CD14-positive monocyte (primary cell): ENCODE results near the gene EGFLAM. TPM values are rescaled to one million over a fixed set of nuclear protein-coding genes. Genes with fewer than 3 reads are reported as not detected.

Experiments used
- DNase-seq, 3 donors: peaks; one replicate each; pipeline ENCODE4 v3.0.0-alpha.2; 2011 to 2022
- H2AFZ ChIP-seq: 2 replicates; pipeline ENCODE4 v1.6.0; 2012; ENCODE audit warnings: mild to moderate bottlenecking, low read depth, low read length, inconsistent platforms; ENCODE audit not compliant: insufficient read depth, poor library complexity, severe bottlenecking
- H3K27ac ChIP-seq, 2 donors: 1 replicate in 1 of 2; 2 replicates in 1 of 2; pipeline ENCODE4 v1.5.1; 2012 to 2013; ENCODE audit warnings: low read length in 2 of 2, control low read depth in 1 of 2, inconsistent platforms in 1 of 2, low read depth in 1 of 2, mild to moderate bottlenecking in 1 of 2
- H3K27me3 ChIP-seq, 2 donors: one replicate each; pipeline versions ENCODE4 v1.6.0 to v1.6.1; 2011 to 2013; ENCODE audit warnings: low read length in 2 of 2; ENCODE audit not compliant: control insufficient read depth in 2 of 2, insufficient read depth in 2 of 2
- H3K36me3 ChIP-seq, 2 donors: replicated peaks in 1 of 2; 1 replicate in 1 of 2; 2 replicates in 1 of 2; pipeline versions ENCODE4 v1.5.1 to v1.6.1; 2012 to 2013; ENCODE audit warnings: low read length in 2 of 2, control low read depth in 1 of 2, inconsistent platforms in 1 of 2, mild to moderate bottlenecking in 1 of 2; ENCODE audit not compliant: insufficient read depth in 2 of 2, control insufficient read depth in 1 of 2
- H3K4me1 ChIP-seq, 2 donors: 1 replicate in 1 of 2; 2 replicates in 1 of 2; pipeline versions ENCODE4 v1.5.1 to v1.6.1; 2012 to 2013; ENCODE audit warnings: low read length in 2 of 2, control low read depth in 1 of 2, inconsistent platforms in 1 of 2, mild to moderate bottlenecking in 1 of 2, moderate library complexity in 1 of 2; ENCODE audit not compliant: insufficient read depth in 2 of 2, control insufficient read depth in 1 of 2
- H3K4me2 ChIP-seq: replicated peaks from 2 replicates; pipeline ENCODE3; 2012; ENCODE audit warnings: low read length, moderate library complexity, mild to moderate bottlenecking; ENCODE audit not compliant: poor library complexity, severe bottlenecking; ENCODE audit errors: extremely low read depth
- H3K4me3 ChIP-seq, 3 experiments: fragments of 200-600 bp in 1 of 3; sonication (generic) in 1 of 3; replicated peaks in 1 of 3; 1 replicate in 2 of 3; 2 replicates in 1 of 3; pipeline ENCODE4 v1.5.1; 2011 to 2013; ENCODE audit warnings: low read length in 3 of 3, mild to moderate bottlenecking in 3 of 3, control low read depth in 2 of 3, low read depth in 2 of 3, inconsistent platforms in 1 of 3, moderate library complexity in 1 of 3
- H3K79me2 ChIP-seq: 2 replicates; pipeline ENCODE4 v1.6.0; 2012; ENCODE audit warnings: mild to moderate bottlenecking, control low read depth, inconsistent platforms, low read length, moderate library complexity; ENCODE audit not compliant: insufficient read depth
- H3K9ac ChIP-seq: 2 replicates; pipeline ENCODE4 v1.6.0; 2017; ENCODE audit warnings: low read length, mild to moderate bottlenecking; ENCODE audit not compliant: insufficient read depth, poor library complexity, severe bottlenecking
- H3K9me3 ChIP-seq, 2 donors: replicated peaks in 1 of 2; 1 replicate in 1 of 2; 2 replicates in 1 of 2; pipeline versions ENCODE4 v1.5.1 to v1.6.1; 2012 to 2013; ENCODE audit warnings: low read length in 2 of 2, control low read depth in 1 of 2; ENCODE audit not compliant: control insufficient read depth in 1 of 2, insufficient read depth in 1 of 2
- H4K20me1 ChIP-seq: 2 replicates; pipeline ENCODE4 v1.6.0; 2012; ENCODE audit warnings: mild to moderate bottlenecking, low read length, control low read depth, moderate library complexity; ENCODE audit not compliant: insufficient read depth
- H3K27ac Mint-ChIP-seq, 7 donors: one replicate each; pipeline ENCODE4 v1.8.0; 2020; ENCODE audit warnings: mild to moderate bottlenecking in 7 of 7, mixed read lengths in 7 of 7, moderate library complexity in 6 of 7, inconsistent platforms in 2 of 7
- H3K27me3 Mint-ChIP-seq, 3 donors: one replicate each; pipeline ENCODE4 v1.8.0; 2021 to 2022; ENCODE audit warnings: low read depth in 3 of 3, mild to moderate bottlenecking in 3 of 3, mixed read lengths in 3 of 3, moderate library complexity in 3 of 3, inconsistent platforms in 1 of 3
- H3K36me3 Mint-ChIP-seq, 2 donors: one replicate each; pipeline ENCODE4 v1.8.0; 2020; ENCODE audit warnings: mixed read lengths in 2 of 2, inconsistent platforms in 1 of 2, mild to moderate bottlenecking in 1 of 2
- H3K4me1 Mint-ChIP-seq: one replicate; pipeline ENCODE4 v1.8.0; 2020; ENCODE audit warnings: mild to moderate bottlenecking, mixed read lengths
- H3K4me3 Mint-ChIP-seq, 2 donors: one replicate each; pipeline ENCODE4 v1.8.0; 2020; ENCODE audit warnings: mild to moderate bottlenecking in 2 of 2, mixed read lengths in 2 of 2, moderate library complexity in 1 of 2
- H3K9me3 Mint-ChIP-seq, 7 donors: one replicate each; pipeline ENCODE4 v1.8.0; 2020 to 2022; ENCODE audit warnings: mixed read lengths in 7 of 7, mild to moderate bottlenecking in 6 of 7, moderate library complexity in 6 of 7, inconsistent platforms in 2 of 7
- CTCF ChIP-seq: fragments of 200-600 bp; IDR thresholded peaks from one replicate; pipeline ENCODE4 v1.8.0; 2022; ENCODE audit warnings: antibody characterized with exemption, mild to moderate bottlenecking
- WGBS: methylation state at CpG from one replicate; pipeline ENCODE4 v1.1.5; 2013; ENCODE audit warnings: missing lambda C conversion rate; ENCODE audit not compliant: insufficient coverage; 5-methylcytosine and 5-hydroxymethylcytosine counted together
- intact Hi-C, 2 donors: fragments of 100-400 bp; cut with micrococcal nuclease; formaldehyde crosslinking; loops; one replicate each; pipeline versions ENCODE4 v1.15.0 to v1.15.1; 2023
- polyA plus RNA-seq, 3 donors: library from polyadenylated mRNA; depleted of rRNA in 1 of 3; unstranded in 2 of 3; stranded (reverse) in 1 of 3; fragments of 300-500 nt in 2 of 3; fragments of >200 nt in 1 of 3; fragmentation: Illumina TruSeq in 2 of 3; gene quantifications; 1 replicate in 2 of 3; 2 replicates in 1 of 3; pipeline ENCODE4 v1.2.3, GENCODE V29; 2012 to 2021

EGFLAM gene
- polyA plus RNA-seq, 3 donors, result not detected

DNA sequence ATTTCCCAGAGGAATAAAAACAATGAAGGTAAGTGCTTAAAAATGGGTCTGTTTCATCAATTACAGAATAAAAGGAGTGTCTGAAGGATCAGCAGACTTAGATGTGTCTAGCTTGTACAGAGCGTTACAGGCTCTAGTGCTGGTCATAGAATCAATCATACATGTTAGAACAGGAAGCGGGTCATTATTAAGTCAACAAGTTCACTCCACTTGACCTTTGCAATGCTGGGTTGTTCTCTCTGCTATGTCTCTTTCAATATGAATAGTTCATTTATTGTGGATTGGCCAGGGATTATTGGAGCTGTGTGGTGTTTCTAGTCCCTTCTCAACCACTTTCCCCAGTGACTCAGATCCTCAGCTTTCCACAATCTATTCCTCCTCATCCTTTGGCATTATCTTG is 20.7 kb upstream of the EGFLAM start:
- no peak overlapping the region for H2AFZ ChIP-seq
- H4K20me1 ChIP-seq, result no peaks in the 10 kb centered on the region
- no peaks in the 10 kb centered on the region for H3K4me1 ChIP-seq
- H3K9ac ChIP-seq, result no peak overlapping the region
- no peaks in the 10 kb centered on the region for H3K4me1 Mint-ChIP-seq
- peaks cover 6 to 8% of the 10 kb centered on the region in 2 donors for H3K9me3 ChIP-seq
- no peak overlapping the region for H3K4me2 ChIP-seq
- H3K4me3 Mint-ChIP-seq, result no peak overlapping the region
- WGBS, result 0% methylated on average over 1 of the region's 2 CpGs
- H3K4me3 ChIP-seq, result no peak overlapping the region
- no peak overlapping the region for H3K27ac ChIP-seq
- no peak for DNase-seq
- no peak for TF ChIP-seq CTCF
- peaks cover 4 to 15% (median 8%) of the 10 kb centered on the region in 7 donors for H3K9me3 Mint-ChIP-seq
- intact Hi-C loops, result no loop called here
- H3K36me3 Mint-ChIP-seq, result no peaks in the 10 kb centered on the region
- no peaks in the 10 kb centered on the region for H3K79me2 ChIP-seq
- H3K27ac Mint-ChIP-seq, result no peak overlapping the region
- H3K27me3 Mint-ChIP-seq, result peaks cover 3 to 11% (median 4%) of the 10 kb centered on the region in 3 donors
- H3K36me3 ChIP-seq, result no peaks in the 10 kb centered on the region
- no peaks in the 10 kb centered on the region for H3K27me3 ChIP-seq

DNA sequence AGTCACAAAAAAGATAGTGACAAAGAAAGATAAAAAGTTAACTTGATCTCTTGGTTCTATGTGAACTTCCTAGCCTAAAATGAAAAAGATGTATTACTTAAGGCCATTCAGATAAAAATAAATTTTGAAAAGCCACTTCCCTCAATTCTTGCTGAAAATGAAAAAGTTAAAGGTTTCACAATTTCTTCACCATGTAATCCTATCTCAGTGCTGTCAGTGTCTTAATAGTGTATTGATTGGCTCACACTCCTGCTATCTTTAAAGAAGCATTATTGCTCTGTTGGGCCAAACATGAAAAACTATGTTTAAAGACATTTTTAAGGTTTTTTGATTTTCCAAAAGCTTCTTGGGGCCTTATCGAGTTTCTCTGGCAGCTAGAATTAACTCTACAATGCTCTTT is 18.1 kb upstream of the EGFLAM start:
- Histone ChIP-seq H3K36me3 (no peaks in the 10 kb centered on the region), H3K9ac (no peak overlapping the region), H4K20me1 (no peaks in the 10 kb centered on the region), H3K79me2 (no peaks in the 10 kb centered on the region), H3K9me3 (peaks cover 1 to 2% of the 10 kb centered on the region in 2 donors), H3K4me1 (no peaks in the 10 kb centered on the region), H2AFZ (no peak overlapping the region), H3K27me3 (no peaks in the 10 kb centered on the region), H3K27ac (no peak overlapping the region), H3K4me2 (no peak overlapping the region), H3K4me3 (no peak overlapping the region)
- Mint-ChIP-seq H3K27me3 (peaks cover 2 to 11% (median 6%) of the 10 kb centered on the region in 3 donors), H3K4me3 (no peak overlapping the region), H3K36me3 (no peaks in the 10 kb centered on the region), H3K4me1 (no peaks in the 10 kb centered on the region), H3K9me3 (peaks cover 0 to 9% (median 1%) of the 10 kb centered on the region in 7 donors), H3K27ac (no peak overlapping the region)
- TF ChIP-seq CTCF, result no peak
- no peak for DNase-seq
- intact Hi-C loops, result no loop called here
- no CpG with 5 or more reads among the region's 1 CpG for WGBS
